CD14-positive monocyte (primary cell): ENCODE measurements around the gene GSE1. TPM values are rescaled to one million over a fixed set of nuclear protein-coding genes. Genes with fewer than 3 reads are reported as not detected.

Source experiments
- DNase-seq, 3 donors: peaks; one replicate each; pipeline ENCODE4 v3.0.0-alpha.2; 2011 to 2022
- H2AFZ ChIP-seq: 2 replicates; pipeline ENCODE4 v1.6.0; 2012; ENCODE audit warnings: mild to moderate bottlenecking, low read depth, low read length, inconsistent platforms; ENCODE audit not compliant: insufficient read depth, poor library complexity, severe bottlenecking
- H3K27ac ChIP-seq, 2 donors: 1 replicate in 1 of 2; 2 replicates in 1 of 2; pipeline ENCODE4 v1.5.1; 2012 to 2013; ENCODE audit warnings: low read length in 2 of 2, control low read depth in 1 of 2, inconsistent platforms in 1 of 2, low read depth in 1 of 2, mild to moderate bottlenecking in 1 of 2
- H3K27me3 ChIP-seq, 2 donors: one replicate each; pipeline versions ENCODE4 v1.6.0 to v1.6.1; 2011 to 2013; ENCODE audit warnings: low read length in 2 of 2; ENCODE audit not compliant: control insufficient read depth in 2 of 2, insufficient read depth in 2 of 2
- H3K36me3 ChIP-seq, 2 donors: replicated peaks in 1 of 2; 1 replicate in 1 of 2; 2 replicates in 1 of 2; pipeline versions ENCODE4 v1.5.1 to v1.6.1; 2012 to 2013; ENCODE audit warnings: low read length in 2 of 2, control low read depth in 1 of 2, inconsistent platforms in 1 of 2, mild to moderate bottlenecking in 1 of 2; ENCODE audit not compliant: insufficient read depth in 2 of 2, control insufficient read depth in 1 of 2
- H3K4me1 ChIP-seq, 2 donors: 1 replicate in 1 of 2; 2 replicates in 1 of 2; pipeline versions ENCODE4 v1.5.1 to v1.6.1; 2012 to 2013; ENCODE audit warnings: low read length in 2 of 2, control low read depth in 1 of 2, inconsistent platforms in 1 of 2, mild to moderate bottlenecking in 1 of 2, moderate library complexity in 1 of 2; ENCODE audit not compliant: insufficient read depth in 2 of 2, control insufficient read depth in 1 of 2
- H3K4me2 ChIP-seq: replicated peaks from 2 replicates; pipeline ENCODE3; 2012; ENCODE audit warnings: low read length, moderate library complexity, mild to moderate bottlenecking; ENCODE audit not compliant: poor library complexity, severe bottlenecking; ENCODE audit errors: extremely low read depth
- H3K4me3 ChIP-seq, 3 experiments: fragments of 200-600 bp in 1 of 3; sonication (generic) in 1 of 3; replicated peaks in 1 of 3; 1 replicate in 2 of 3; 2 replicates in 1 of 3; pipeline ENCODE4 v1.5.1; 2011 to 2013; ENCODE audit warnings: low read length in 3 of 3, mild to moderate bottlenecking in 3 of 3, control low read depth in 2 of 3, low read depth in 2 of 3, inconsistent platforms in 1 of 3, moderate library complexity in 1 of 3
- H3K79me2 ChIP-seq: 2 replicates; pipeline ENCODE4 v1.6.0; 2012; ENCODE audit warnings: mild to moderate bottlenecking, control low read depth, inconsistent platforms, low read length, moderate library complexity; ENCODE audit not compliant: insufficient read depth
- H3K9ac ChIP-seq: 2 replicates; pipeline ENCODE4 v1.6.0; 2017; ENCODE audit warnings: low read length, mild to moderate bottlenecking; ENCODE audit not compliant: insufficient read depth, poor library complexity, severe bottlenecking
- H3K9me3 ChIP-seq, 2 donors: replicated peaks in 1 of 2; 1 replicate in 1 of 2; 2 replicates in 1 of 2; pipeline versions ENCODE4 v1.5.1 to v1.6.1; 2012 to 2013; ENCODE audit warnings: low read length in 2 of 2, control low read depth in 1 of 2; ENCODE audit not compliant: control insufficient read depth in 1 of 2, insufficient read depth in 1 of 2
- H4K20me1 ChIP-seq: 2 replicates; pipeline ENCODE4 v1.6.0; 2012; ENCODE audit warnings: mild to moderate bottlenecking, low read length, control low read depth, moderate library complexity; ENCODE audit not compliant: insufficient read depth
- H3K27ac Mint-ChIP-seq, 7 donors: one replicate each; pipeline ENCODE4 v1.8.0; 2020; ENCODE audit warnings: mild to moderate bottlenecking in 7 of 7, mixed read lengths in 7 of 7, moderate library complexity in 6 of 7, inconsistent platforms in 2 of 7
- H3K27me3 Mint-ChIP-seq, 3 donors: one replicate each; pipeline ENCODE4 v1.8.0; 2021 to 2022; ENCODE audit warnings: low read depth in 3 of 3, mild to moderate bottlenecking in 3 of 3, mixed read lengths in 3 of 3, moderate library complexity in 3 of 3, inconsistent platforms in 1 of 3
- H3K36me3 Mint-ChIP-seq, 2 donors: one replicate each; pipeline ENCODE4 v1.8.0; 2020; ENCODE audit warnings: mixed read lengths in 2 of 2, inconsistent platforms in 1 of 2, mild to moderate bottlenecking in 1 of 2
- H3K4me1 Mint-ChIP-seq: one replicate; pipeline ENCODE4 v1.8.0; 2020; ENCODE audit warnings: mild to moderate bottlenecking, mixed read lengths
- H3K4me3 Mint-ChIP-seq, 2 donors: one replicate each; pipeline ENCODE4 v1.8.0; 2020; ENCODE audit warnings: mild to moderate bottlenecking in 2 of 2, mixed read lengths in 2 of 2, moderate library complexity in 1 of 2
- H3K9me3 Mint-ChIP-seq, 7 donors: one replicate each; pipeline ENCODE4 v1.8.0; 2020 to 2022; ENCODE audit warnings: mixed read lengths in 7 of 7, mild to moderate bottlenecking in 6 of 7, moderate library complexity in 6 of 7, inconsistent platforms in 2 of 7
- WGBS: methylation state at CpG from one replicate; pipeline ENCODE4 v1.1.5; 2013; ENCODE audit warnings: missing lambda C conversion rate; ENCODE audit not compliant: insufficient coverage; 5-methylcytosine and 5-hydroxymethylcytosine counted together
- intact Hi-C, 2 donors: fragments of 100-400 bp; cut with micrococcal nuclease; formaldehyde crosslinking; loops; one replicate each; pipeline versions ENCODE4 v1.15.0 to v1.15.1; 2023
- polyA plus RNA-seq, 3 donors: library from polyadenylated mRNA; depleted of rRNA in 1 of 3; unstranded in 2 of 3; stranded (reverse) in 1 of 3; fragments of 300-500 nt in 2 of 3; fragments of >200 nt in 1 of 3; fragmentation: Illumina TruSeq in 2 of 3; gene quantifications; 1 replicate in 2 of 3; 2 replicates in 1 of 3; pipeline ENCODE4 v1.2.3, GENCODE V29; 2012 to 2021
- TF ChIP-seq, protein P1 (sequence below): fragments of 200-600 bp; IDR thresholded peaks from one replicate; pipeline ENCODE4 v1.8.0; 2022; ENCODE audit warnings: antibody characterized with exemption, mild to moderate bottlenecking

GSE1 gene
- polyA plus RNA-seq, 3 donors: 0.67 to 38.9 (median 0.86) TPM

DNA sequence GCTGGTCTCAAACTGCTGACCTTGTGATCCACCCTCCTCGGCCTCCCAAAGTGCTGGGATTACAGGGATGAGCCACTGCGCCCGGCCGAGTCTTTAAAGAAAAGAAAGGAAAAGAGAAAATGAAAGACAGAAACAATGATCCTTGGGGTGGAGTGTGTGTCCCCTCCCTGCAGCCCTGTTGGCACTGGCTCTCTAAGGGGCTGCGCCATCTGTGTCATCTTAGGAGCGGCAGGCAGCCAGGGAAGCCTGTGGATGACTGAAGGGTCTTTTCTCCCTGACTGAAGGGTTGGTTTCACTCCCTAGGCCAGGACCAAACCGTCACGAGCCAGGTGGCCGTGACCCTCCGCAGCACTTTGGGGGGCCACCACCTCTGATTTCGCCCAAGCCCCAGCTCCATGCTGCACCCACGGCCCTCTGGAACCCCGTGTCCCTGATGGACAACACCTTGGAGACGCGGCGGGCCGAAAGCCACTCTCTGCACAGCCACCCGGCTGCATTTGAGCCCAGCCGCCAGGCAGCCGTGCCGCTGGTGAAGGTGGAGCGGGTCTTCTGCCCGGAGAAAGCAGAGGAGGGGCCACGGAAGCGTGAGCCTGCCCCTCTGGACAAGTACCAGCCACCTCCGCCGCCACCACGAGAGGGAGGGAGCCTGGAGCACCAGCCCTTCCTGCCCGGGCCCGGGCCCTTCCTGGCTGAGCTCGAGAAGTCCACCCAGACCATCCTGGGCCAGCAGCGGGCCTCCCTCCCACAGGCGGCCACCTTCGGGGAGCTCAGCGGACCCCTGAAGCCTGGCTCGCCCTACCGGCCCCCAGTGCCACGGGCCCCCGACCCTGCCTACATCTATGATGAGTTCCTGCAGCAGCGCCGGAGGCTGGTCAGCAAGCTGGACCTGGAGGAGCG lies 48.0 kb downstream of the GSE1 start:
- DNase-seq: no peak
- H3K27ac ChIP-seq: no peak overlapping the region
- TF ChIP-seq, protein P1, sequence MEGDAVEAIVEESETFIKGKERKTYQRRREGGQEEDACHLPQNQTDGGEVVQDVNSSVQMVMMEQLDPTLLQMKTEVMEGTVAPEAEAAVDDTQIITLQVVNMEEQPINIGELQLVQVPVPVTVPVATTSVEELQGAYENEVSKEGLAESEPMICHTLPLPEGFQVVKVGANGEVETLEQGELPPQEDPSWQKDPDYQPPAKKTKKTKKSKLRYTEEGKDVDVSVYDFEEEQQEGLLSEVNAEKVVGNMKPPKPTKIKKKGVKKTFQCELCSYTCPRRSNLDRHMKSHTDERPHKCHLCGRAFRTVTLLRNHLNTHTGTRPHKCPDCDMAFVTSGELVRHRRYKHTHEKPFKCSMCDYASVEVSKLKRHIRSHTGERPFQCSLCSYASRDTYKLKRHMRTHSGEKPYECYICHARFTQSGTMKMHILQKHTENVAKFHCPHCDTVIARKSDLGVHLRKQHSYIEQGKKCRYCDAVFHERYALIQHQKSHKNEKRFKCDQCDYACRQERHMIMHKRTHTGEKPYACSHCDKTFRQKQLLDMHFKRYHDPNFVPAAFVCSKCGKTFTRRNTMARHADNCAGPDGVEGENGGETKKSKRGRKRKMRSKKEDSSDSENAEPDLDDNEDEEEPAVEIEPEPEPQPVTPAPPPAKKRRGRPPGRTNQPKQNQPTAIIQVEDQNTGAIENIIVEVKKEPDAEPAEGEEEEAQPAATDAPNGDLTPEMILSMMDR: no peak
- Mint-ChIP-seq H3K36me3 (peaks cover 80 to 94% of the 10 kb centered on the region in 2 donors), H3K9me3 (no peaks in the 10 kb centered on the region), H3K4me3 (no peak overlapping the region), H3K4me1 (no peaks in the 10 kb centered on the region), H3K27me3 (no peaks in the 10 kb centered on the region), H3K27ac (no peak overlapping the region)
- H3K79me2 ChIP-seq: no peaks in the 10 kb centered on the region
- H3K4me3 ChIP-seq: no peak overlapping the region
- no peaks in the 10 kb centered on the region for H3K9me3 ChIP-seq
- intact Hi-C loops: no loop called here
- WGBS: 95% methylated on average over 31 of the region's 42 CpGs
- H3K36me3 ChIP-seq: peaks cover 96 to 98% of the 10 kb centered on the region in 2 donors
- no peak overlapping the region for H2AFZ ChIP-seq
- no peak overlapping the region for H3K9ac ChIP-seq
- H4K20me1 ChIP-seq: peaks cover 13% of the 10 kb centered on the region
- no peak overlapping the region for H3K4me2 ChIP-seq
- H3K4me1 ChIP-seq: no peaks in the 10 kb centered on the region
- no peaks in the 10 kb centered on the region for H3K27me3 ChIP-seq

DNA sequence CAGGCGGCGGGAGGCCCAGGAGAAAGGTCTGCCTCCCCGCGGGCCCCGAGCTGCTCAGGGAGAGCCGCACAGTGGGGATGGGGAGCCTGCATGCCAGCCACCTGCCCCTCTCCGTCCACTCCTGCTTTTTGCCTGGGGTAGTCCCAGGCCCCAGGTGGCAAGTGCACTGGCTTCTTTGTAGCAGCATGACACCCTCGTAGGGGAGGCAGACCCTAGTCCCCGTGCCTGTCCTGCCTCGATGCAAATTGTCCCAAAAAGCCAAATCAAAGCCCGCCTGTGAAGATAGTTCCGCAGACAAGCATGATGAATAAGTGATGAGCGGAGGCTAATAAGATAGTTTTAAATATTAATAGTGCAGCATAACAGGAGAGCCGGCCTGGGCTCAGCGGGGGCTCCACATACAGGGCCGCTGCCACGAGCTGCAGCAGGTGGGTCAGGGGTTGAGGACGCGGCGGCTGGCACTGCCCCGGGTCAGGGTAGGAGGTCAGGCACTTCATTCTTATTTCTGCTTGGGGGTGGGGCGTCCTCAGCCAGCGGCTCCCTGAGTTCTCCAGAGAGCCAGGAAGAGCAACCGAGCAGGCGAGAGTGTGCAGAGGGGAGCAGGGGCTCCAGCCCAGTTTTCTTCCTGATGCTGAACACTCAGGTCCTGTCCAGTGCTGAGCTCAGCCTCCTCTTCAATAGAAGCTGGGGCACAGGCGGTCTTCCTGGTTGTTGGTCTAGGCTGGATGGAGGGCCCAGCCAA lies 48.8 kb downstream of the GSE1 start:
- intact Hi-C loops: no loop called here
- H3K27me3 ChIP-seq: no peaks in the 10 kb centered on the region
- no peak overlapping the region for H3K9ac ChIP-seq
- peaks cover 13% of the 10 kb centered on the region for H4K20me1 ChIP-seq
- WGBS: 97% methylated on average over 21 of the region's 26 CpGs
- H3K79me2 ChIP-seq: no peaks in the 10 kb centered on the region
- TF ChIP-seq, protein P1: no peak
- Mint-ChIP-seq H3K4me1 (no peaks in the 10 kb centered on the region), H3K36me3 (peaks cover 82 to 93% of the 10 kb centered on the region in 2 donors), H3K9me3 (no peaks in the 10 kb centered on the region), H3K27me3 (no peaks in the 10 kb centered on the region), H3K27ac (peak overlapping the region in 1 of 7 donors; percentile 50), H3K4me3 (no peak overlapping the region)
- H3K36me3 ChIP-seq: peaks cover 96 to 98% of the 10 kb centered on the region in 2 donors
- no peak overlapping the region for H2AFZ ChIP-seq
- no peak for DNase-seq
- no peak overlapping the region for H3K4me3 ChIP-seq
- H3K4me1 ChIP-seq: no peaks in the 10 kb centered on the region
- H3K27ac ChIP-seq: no peak overlapping the region
- no peak overlapping the region for H3K4me2 ChIP-seq
- H3K9me3 ChIP-seq: no peaks in the 10 kb centered on the region
